CD4-positive, alpha-beta T cell treated with Interleukin-6 for 4 hours (primary cell): ENCODE results near the gene OR1E1.
"Not testable (repeated sequence)": the region's sequence is repeated elsewhere in the genome, so short reads cannot be mapped to it uniquely, and the experiment has no call there.

ENCODE experiments used
- DNase-seq: peaks from one replicate; pipeline ENCODE4 v3.0.0-alpha.2; 2020; ENCODE audit warnings: mixed read lengths

The OR1E1 gene, protein sequence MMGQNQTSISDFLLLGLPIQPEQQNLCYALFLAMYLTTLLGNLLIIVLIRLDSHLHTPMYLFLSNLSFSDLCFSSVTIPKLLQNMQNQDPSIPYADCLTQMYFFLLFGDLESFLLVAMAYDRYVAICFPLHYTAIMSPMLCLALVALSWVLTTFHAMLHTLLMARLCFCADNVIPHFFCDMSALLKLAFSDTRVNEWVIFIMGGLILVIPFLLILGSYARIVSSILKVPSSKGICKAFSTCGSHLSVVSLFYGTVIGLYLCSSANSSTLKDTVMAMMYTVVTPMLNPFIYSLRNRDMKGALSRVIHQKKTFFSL

DNA sequence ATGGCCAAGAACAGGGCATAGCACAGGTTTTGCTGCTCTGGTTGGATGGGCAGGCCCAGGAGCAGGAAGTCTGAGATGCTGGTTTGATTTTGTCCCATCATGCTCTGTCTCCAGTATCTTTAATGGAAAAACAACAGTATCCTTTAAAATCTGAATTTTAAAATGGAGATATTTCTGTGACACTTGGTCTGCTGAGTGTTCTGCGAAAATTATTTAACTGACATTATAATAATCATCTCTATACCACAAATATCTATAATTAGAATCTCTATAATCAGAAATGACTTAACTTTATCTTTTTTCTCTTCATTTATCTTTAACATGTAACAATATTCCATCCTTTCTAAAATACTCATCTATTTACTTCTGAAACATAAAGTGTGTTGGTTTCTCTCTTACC lies at the start of gene OR1E1:
Gene OR1E1 (minus strand): TSS at position 101 of the 400 bp plus-strand sequence. CDS start 0 bp downstream, at position 101.
- no peak for DNase-seq

DNA sequence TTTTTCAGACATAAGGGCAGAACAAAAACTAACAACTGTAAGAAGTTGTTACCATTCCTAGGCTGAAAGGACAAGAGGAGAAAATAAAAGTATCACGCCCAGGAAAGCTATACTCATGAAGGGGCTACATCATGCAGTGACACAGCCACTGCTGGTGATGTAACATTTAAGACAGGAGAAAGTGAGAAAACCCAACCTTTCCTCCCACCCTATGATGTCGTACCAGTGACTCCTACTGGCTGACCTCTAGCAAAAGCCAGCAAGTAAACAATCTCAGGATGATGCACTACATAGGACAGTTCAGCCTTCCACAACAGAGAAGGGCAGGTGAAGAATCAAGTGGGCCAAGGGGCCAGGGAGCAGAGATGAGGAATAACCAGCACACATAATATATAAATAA lies 49.4 kb upstream of the OR1E1 start:
- DNase-seq: no peak

DNA sequence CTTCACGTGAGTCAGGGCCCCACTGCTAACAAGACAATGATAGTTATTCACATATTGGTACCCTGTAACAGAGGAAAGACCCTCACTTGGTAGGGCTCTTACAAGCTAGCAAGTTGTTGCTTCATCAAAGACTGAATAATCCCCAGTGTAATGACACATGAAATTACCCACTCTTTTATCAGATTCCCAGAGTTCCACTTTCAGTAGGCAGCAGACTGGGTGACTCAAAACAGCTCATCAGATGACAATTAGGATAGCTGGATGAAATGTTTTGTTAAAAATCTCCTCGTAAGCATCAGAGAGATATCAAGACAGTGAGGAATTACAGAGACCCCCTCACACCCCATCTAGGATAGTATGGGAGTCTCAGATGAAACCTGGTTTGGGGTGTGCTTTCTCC lies 42.2 kb upstream of the OR1E1 start:
- no peak for DNase-seq

DNA sequence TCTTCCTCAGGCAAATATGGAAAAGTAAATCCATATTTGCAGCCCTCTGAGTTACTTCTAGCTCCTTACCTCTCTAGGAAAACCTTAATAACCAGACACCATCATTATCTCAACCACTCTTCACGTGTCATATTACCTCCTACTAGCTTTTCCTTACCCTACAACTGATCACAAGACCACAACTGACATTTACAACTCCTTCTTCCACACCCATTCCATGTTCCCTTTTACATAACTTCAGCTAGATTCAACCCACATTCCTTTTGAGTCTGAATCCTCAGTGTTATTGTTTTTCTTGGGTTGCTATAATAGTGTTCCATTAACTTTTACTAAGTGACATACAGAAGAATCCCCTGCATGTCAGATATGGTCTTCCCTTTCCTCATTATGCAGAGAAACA lies 40.2 kb upstream of the OR1E1 start:
- no peak for DNase-seq

DNA sequence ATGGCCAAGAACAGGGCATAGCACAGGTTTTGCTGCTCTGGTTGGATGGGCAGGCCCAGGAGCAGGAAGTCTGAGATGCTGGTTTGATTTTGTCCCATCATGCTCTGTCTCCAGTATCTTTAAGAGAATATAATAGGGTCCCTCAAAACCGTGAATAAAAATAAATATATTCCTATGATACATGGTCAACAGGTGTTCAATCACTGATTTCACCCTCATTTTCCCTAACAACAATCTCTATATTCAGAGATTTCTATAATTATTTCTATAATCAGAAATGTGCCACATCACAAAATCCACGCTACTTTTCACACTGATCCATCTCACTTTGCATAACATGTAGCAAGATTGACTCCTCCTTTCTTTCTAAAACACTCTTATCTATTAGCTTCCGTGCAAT lies 35.5 kb upstream of the OR1E1 start, which contains the start of gene OR1E2:
Gene OR1E2 (minus strand): TSS at position 101 of the 400 bp plus-strand sequence. CDS start 0 bp downstream, at position 101.
- no peak for DNase-seq

DNA sequence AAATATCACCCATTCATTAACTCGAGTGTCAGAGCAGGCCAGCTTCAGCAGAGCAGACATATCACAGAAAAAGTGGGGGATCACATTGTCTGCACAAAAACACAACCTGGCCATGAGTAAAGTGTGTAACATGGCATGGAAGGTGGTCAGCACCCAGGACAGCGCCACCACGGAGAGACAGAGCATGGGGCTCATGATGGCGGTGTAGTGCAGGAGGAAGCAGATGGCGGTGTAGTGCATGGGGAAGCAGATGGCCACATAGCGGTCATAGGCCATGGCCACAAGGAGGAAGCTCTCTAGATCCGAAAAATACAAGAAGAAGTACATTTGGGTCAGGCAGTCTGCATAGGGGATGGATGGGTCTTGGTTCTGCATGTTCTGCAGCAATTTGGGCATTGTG lies 35.0 kb upstream of the OR1E1 start:
- peak; percentile 2 for DNase-seq

DNA sequence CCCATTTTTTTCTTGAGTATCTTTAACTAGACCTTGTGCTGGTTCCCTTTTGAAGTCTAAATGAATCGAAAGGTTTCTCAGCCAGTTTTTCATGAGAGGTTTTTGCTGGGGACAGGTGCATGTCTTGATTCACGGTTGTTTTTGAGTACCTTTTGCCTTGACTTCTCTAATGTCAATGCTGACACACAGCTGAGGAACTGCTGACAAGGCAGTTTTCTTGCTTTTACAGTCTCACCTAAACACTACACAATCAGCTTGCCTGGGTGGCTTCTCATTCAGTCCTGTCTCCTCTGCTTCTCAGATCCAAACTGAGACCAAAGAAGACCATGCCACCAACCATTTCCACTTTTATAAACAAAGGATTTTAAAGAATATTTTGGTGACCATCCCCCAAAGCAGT lies 20.0 kb upstream of the OR1E1 start:
- DNase-seq: no peak

DNA sequence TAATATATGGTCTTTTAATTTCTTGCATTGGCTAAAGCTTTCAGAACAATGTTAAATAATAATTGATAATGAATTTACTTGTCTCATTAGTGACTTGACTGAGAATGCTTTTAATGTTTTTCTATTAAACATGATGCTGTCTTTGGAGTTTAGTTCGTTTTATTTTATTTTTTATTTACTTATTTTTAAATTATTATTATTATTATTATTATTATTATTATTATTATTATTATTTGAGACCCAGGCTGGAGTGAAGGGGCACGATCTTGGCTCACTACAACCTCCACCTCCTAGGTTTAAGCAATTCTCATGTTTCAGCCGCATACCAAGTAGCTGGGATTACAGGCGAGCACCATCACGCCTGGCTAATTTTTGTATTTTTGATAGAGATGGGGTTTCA lies 17.4 kb upstream of the OR1E1 start:
- DNase-seq: no peak

DNA sequence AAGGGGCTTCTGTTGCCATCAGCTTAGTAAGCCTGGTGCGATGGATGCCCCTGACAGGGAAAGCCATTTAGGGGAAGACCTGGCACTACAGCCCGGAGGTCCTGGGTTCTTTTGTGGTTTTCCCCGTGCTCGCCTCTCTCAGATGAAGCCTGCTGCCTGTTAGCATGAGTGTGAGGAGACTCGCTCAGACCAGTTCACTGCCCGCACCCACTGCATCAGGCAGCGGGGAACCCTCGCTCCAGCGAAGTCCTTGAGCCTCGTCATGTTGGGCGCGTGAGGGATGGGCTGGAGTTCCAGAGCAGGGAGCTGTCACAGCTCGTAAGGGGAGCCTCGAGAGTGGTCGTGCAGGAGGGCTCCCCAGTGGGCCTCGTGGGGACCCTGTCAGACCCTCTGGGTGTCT lies 14.0 kb upstream of the OR1E1 start:
- not testable (repeated sequence) for DNase-seq

DNA sequence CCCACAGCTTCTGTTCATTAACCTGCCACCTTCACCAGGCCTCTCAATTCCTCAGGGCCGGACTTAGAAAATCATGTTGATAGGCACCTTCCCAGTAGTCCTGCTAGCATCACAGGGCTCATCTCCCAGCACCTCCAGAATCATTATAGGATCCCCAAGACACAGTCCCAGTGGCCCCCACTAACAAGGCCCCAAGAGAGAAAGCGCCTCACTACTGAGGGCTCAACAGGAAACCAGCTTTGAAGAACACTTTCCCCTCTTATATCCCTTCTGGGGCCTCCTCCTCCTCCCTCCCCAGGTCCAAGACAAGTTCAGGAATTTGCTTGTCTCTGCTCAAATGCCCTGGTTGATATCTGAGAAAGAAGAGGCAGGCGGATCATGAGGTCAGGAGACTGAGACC lies 12.9 kb upstream of the OR1E1 start, which contains the start of gene OR3A3:
Gene OR3A3 (plus strand): TSS at position 301 of the 400 bp plus-strand sequence.
- DNase-seq: no peak

DNA sequence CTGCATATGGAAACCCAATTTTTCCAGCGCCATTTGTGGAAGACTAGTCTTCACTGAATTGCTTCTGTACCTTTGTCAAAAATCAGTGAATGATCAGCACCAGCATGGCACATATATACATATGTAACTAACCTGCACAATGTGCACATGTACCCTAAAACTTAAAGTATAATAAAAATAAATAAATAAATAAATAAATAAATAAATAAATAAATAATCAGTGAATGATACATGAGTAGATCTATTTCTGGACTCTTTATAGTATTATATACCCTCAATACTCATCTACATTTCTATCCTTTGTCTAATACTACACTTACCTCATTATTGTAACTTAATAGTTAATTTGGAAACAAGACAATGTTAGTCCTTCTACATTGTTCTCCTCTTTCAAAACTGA lies 5.6 kb upstream of the OR1E1 start:
- not testable (repeated sequence) for DNase-seq

DNA sequence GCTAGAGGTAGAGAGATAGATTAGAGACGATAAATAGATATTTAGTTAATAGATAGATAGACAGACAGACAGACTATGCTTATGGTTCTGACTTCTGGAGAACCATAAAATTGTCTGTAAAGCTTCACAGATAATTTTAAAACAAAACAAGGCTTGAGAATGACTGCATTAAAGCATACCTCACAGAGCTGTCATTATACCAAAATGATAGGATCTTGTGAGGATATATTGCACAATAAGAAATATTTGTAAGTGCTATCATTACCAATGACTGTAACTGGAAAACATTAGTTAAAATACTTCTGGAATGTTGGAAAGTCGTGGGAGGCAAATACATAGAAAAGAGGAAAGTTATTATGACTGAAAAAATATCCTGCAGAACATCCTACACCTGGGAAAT lies 3.6 kb upstream of the OR1E1 start:
- no peak for DNase-seq

DNA sequence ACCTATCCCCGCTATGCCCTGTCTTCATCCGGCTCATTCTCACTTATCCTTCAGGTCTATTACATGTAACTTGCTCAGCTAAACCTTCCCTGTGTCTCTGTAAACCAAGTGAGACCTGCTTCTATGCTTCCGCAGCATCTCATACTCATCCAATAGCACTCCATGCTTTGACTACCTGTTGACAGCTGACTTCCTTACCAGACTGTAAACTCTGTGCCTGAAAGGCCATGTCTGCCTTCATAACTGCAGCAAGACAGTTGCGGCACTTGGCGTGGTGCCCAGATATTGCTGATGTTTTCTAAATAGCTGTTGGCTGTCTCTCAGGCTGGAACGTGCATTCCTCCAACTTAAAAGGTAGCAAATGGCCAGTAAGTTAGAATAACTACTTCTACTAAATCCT lies 1.8 kb upstream of the OR1E1 start:
- no peak for DNase-seq

DNA sequence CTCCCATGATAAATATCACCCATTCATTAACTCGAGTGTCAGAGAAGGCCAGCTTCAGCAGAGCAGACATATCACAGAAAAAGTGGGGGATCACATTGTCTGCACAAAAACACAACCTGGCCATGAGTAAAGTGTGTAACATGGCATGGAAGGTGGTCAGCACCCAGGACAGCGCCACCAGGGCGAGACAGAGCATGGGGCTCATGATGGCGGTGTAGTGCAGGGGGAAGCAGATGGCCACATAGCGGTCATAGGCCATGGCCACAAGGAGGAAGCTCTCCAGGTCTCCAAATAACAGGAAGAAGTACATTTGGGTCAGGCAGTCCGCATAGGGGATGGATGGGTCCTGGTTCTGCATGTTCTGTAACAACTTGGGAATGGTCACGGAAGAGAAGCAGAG lies 409 bp downstream of the OR1E1 start:
- DNase-seq: not testable (repeated sequence)

DNA sequence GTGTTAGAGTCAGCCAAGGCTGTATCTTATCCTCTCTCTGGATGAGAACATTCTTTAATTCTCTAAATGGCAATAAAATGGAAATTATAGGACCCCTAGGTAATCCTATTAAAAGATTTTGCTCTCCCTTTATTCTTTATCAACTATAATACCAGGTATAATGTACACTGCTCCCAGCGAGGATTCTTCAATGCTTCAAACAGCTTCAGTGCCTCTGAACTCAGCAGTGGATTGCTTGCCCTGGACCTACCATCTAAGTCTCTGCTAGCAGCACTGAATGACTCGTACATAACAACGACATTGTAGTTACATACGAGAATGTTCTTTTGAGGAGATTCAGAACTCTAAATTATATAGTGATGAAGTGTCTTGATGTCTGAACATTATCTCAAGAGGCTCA lies 8.4 kb downstream of the OR1E1 start:
- DNase-seq: no peak

DNA sequence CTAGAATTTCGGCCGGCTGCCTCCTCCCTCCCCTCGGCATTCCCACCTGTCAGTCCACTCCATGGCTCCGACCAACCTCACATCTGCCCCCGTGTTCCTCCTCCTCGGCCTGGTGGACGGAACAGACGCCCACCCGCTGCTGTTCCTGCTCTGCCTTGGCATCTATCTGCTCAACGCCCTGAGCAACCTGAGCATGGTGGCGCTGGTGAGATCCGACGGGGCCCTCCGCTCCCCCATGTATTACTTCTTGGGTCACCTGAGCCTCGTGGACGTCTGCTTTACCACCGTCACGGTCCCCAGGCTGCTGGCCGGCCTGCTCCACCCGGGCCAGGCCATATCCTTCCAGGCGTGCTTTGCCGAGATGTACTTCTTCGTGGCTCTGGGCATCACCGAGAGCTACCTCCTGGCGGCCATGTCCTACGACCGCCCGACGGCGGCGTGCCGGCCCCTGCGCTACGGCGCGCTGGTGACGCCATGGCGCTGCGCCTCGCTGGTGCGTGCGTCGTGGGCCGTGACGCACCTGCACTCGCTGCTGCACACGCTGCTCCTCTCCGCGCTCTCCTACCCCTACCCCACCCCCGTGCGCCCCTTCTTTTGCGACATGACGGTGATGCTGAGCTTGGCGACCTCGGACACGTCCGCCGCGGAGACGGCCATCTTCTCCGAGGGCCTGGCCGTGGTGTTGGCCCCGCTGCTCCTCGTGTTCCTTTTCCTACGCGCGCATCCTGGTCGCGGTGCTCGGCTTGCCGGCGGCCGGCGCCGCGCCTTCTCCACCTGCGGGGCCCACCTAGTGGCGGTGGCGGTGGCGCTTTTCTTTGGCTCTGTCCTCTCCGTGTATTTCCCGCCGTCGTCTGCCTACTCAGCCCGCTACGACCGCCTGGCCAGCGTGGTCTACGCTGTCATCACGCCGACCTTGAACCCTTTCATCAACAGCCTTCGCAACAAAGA lies 12.1 kb downstream of the OR1E1 start, which contains the start of gene OR3A2:
Gene OR3A2 (minus strand): TSS at position 440 of the 948 bp plus-strand sequence.
- DNase-seq: peak; percentile 4

DNA sequence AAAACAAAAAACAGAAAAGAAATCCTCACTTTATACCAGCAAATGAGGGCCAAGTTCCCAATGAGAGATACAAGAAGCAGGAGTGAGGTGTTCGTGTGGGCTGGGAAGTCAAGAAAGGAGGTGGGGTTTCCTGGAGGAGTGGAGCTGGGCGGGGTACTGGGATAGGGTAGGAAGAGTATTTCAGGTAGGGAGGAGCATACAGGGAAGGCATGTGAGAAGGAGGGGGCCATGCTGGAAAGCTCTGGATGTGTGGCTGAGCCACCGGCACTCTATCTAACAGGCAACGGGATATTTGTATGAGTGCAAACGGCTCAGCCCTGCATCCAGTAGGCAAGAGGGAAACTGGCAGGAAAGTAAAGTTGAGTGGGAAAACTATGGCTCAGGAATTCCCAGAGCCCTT lies 16.3 kb downstream of the OR1E1 start:
- no peak for DNase-seq

DNA sequence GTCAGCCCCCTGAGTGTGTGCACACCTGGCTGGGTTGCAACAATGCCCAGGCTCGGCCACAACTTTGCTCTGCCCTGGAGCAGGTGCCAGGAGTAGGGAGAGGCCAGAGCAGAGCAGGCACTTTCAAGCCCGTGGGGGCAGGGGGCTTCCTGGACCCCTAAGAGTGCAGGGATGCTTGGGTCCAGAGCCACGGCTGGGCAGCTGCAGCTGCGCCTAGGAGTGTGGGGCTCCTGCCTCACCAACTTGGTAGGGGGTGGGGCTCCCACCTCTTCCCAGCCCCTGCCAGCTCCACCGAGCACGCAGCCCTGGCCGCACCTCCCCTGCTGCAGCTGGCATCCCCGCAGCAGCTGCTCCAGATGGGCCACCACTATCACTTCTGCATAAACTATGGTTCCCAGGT lies 19.9 kb downstream of the OR1E1 start:
- DNase-seq: no peak

DNA sequence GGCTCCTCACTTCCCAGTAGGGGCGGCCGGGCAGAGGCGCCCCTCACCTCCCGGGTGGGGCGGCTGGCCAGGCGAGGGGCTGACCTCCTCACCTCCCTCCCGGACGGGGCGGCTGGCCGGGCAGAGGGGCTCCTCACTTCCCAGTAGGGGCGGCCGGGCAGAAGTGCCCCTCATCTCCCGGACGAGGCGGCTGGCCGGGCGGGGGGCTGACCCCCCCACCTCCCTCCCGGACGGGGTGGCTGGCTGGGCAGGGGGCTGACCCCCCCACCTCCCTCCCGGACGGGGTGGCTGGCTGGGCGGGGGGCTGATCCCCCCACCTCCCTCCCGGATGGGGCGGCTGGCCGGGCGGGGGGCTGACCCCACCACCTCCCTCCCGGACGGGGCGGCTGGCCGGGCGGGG lies 27.0 kb downstream of the OR1E1 start:
- not testable (repeated sequence) for DNase-seq
